NCI-H1105 (cell line): Measurements from ENCODE around the gene CYP2A6.

Source experiments
- DNase-seq: peaks from one replicate; lab custom pipeline; 2025; lab: John Stamatoyannopoulos, UW

CYP2A6 gene

DNA sequence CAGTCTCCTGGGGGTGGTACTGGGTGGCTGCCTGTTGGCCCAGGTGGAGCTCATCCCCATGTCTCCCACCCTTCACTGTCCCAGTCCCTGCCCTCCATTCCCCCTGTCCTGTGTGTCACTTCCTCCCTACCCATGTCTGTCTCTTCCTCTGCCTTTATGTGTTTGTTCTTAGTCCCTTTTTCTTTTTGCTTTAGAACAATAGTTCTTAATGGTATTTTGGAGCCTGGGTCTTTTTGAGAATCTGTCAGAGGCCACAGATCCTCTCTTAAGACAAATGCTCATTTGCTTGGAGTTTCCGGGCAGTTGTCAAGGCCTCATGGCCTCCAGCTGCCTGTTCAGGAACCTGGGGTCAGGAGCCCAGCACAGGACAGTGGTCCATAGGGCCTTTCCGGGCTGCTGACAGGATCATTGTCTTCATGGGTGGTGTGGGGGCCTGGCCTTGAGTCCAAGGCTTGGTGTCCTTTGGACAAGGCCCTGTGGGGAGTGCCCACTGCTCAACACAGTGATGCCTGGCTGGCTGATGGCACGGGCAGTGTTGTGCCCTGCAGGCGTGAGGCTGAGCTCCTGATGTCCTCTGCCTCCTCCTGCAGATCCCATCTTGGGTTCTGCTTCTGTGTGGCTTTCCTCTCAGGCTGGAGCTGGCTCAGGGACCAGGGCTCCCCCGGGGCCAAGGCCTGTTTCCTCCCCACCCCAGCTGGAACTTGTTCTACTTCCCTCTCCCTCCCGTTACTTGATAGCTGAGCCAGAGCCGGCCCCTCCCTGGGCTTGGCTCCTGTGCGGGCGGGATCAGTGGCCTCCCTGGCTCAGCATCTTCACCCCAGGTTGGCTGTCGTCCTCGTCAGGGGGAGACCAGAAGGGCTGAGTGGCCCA lies 47.7 kb downstream of the CYP2A6 start:
- DNase-seq: no peak

- DNase-seq: no peak
Observed at GRCh38 chr19:40801426-40802299, 48.6 kb downstream of the CYP2A6 start.

- no peak for DNase-seq
Observed at GRCh38 chr19:40800997-40801377, 49.3 kb downstream of the CYP2A6 start.

DNA sequence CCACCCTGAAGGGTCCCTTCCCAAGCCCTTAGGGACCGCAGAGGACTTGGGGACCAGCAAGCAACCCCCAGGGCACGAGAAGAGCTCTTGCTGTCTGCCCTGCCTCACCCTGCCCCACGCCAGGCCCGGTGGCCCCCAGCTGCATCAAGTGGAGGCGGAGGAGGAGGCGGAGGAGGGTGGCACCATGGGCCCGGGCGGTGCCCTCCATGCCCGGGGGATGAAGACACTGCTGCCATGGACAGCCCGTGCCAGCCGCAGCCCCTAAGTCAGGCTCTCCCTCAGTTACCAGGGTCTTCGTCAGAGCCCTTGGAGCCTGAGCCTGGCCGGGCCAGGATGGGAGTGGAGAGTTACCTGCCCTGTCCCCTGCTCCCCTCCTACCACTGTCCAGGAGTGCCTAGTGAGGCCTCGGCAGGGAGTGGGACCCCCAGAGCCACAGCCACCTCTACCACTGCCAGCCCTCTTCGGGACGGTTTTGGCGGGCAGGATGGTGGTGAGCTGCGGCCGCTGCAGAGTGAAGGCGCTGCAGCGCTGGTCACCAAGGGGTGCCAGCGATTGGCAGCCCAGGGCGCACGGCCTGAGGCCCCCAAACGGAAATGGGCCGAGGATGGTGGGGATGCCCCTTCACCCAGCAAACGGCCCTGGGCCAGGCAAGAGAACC lies 49.8 kb downstream of the CYP2A6 start:
- DNase-seq: no peak

DNA sequence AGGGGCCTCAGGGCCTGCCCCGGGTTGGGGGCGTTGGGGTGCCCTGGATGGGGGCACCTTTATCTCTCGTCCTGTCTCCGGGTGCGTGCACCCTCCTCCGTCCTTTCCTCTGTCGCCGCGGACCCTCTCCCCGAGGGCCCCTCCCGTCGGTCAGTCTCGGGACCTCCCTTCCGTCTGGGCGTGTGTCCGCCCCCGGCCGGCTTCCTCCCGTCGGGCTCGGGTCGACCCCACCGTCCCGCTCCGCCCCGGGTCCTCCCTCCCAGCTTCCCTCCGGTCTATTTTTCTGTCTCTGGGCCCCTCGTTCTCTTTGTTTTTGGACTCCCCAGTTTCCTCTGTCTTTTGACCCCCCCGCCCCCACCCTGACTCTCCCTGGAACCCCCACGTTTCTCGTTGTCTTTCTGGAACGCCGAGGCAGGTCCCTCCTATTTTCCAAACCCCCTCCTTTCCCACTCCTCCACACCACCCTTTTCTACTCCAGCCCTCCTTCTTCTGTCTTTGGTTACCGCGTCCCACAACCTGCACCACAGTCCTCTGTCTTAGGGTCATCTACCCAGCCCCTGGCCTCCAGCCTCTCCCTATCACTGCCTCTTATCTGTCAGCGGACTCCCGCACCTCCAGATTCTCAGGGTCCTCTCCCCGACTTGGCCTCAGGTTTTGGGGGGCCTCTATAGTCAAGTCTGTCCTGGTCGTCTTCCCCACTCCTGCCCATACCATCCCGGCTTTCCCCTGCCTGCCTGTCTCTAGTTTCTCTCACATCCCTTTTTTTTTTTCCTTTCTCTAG lies 50.5 kb downstream of the CYP2A6 start:
- DNase-seq: no peak

DNA sequence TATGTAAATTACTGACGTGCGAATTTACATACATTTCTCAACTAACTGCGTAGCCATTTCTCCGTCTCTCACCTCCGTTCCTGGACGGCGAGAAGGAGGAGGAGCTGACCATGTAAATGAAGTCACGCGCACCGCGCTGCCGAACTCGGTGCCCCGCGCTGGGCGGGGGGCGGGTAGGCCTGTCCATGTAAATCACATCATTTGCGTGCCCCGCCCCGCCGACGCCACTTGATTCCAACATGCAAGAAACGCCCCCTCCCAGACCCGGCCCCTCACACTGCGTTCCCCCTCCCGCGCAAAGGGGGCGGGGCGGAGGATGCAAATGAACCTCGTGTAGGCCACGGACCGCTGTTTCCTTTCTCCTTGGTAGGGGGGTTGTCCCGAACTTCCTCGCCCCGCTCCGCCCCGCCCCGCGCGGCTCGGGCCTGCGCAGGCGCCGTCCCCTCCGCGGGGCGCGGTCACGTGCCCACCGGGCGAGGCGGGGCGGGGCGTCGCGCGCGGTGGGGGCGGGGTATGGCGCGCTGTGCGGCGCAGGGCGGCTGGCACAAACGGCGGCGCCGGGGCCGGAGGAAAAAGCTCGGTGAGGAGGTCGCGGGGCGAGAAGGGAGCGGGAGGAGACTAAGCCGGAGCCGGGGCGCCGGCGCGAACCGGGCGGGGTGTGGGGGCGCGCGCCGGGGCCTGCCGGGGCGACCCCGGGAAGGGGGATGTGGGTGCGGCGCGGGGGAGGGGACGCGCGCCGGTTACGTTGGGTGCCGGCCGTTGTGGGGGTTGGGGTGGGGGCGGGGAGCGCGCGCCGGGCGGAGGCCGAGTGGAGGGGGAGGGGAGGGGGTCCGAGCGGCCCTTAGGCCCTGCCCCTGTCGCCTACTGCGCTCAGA lies 51.3 kb downstream of the CYP2A6 start, which contains the start of gene EGLN2:
Gene EGLN2 (plus strand): TSS at position 509 of the 875 bp plus-strand sequence. CDS start 1,382 bp downstream, outside the sequence.
- peak; percentile 99 for DNase-seq

- peak; percentile 54 for DNase-seq
Observed at GRCh38 chr19:40797963-40798682, 52.1 kb downstream of the CYP2A6 start.

GRCh38 chr19:40797166-40797962 lies 52.9 kb downstream of the CYP2A6 start:
- no peak for DNase-seq
